Measurements from ENCODE around the gene DSCAML1. TPM values are rescaled to one million over a fixed set of nuclear protein-coding genes. Genes with fewer than 3 reads are reported as not detected.

DSCAML1 gene
- total RNA-seq, 1 donor from 2014 or later: 0.16 TPM

GRCh38 chr11:117435326-117435725, 361.7 kb downstream of the DSCAML1 start:
- no peak for TF ChIP-seq CTCF (IDR thresholded peaks at IDR 0.05; ENCODE audit: insufficient read depth, low read depth, low read length)
- TF ChIP-seq EZH2 (IDR thresholded peaks at IDR 0.05; ENCODE audit: insufficient read depth, low read length): no peak
- H3K27me3 ChIP-seq (ENCODE audit: insufficient read depth, low read length): peaks cover 7% of the 10 kb centered on the region
- H2AFZ ChIP-seq (ENCODE audit: low read depth, low read length): no peak overlapping the region
- FAIRE-seq (no peak), DNase-seq (ENCODE audit: low read depth) (no peak)
- Mint-ChIP-seq H3K4me1 (ENCODE audit: low read depth, unreplicated experiment) (no peaks in the 10 kb centered on the region), H3K4me3 (ENCODE audit: unreplicated experiment) (no peak overlapping the region), H3K27ac (ENCODE audit: unreplicated experiment) (no peak overlapping the region), H3K27me3 (ENCODE audit: low read depth, unreplicated experiment) (peaks cover 34% of the 10 kb centered on the region), H3K36me3 (ENCODE audit: low read depth, unreplicated experiment) (no peaks in the 10 kb centered on the region), H3K9me3 (ENCODE audit: unreplicated experiment) (peaks cover 2% of the 10 kb centered on the region)
- H3K79me2 ChIP-seq (ENCODE audit: insufficient read depth, low read length): no peaks in the 10 kb centered on the region
- no peaks in the 10 kb centered on the region for H4K20me1 ChIP-seq (ENCODE audit: insufficient read depth, low read length)
- no peaks in the 10 kb centered on the region for H3K36me3 ChIP-seq (ENCODE audit: insufficient read depth, low read length)
- no peak overlapping the region for H3K27ac ChIP-seq (ENCODE audit: low read depth, low read length)
- H3K4me1 ChIP-seq (ENCODE audit: insufficient read depth, low read length): no peaks in the 10 kb centered on the region
- no peak overlapping the region for H3K4me2 ChIP-seq (ENCODE audit: low read length)
- H3K9ac ChIP-seq (ENCODE audit: low read length): no peak overlapping the region
- H3K9me3 ChIP-seq (ENCODE audit: insufficient read depth, low read depth, low read length): no peaks in the 10 kb centered on the region
- H3K4me3 ChIP-seq (ENCODE audit: insufficient read depth, low read depth, low read length): no peak overlapping the region

GRCh38 chr11:117434481-117434880, 362.5 kb downstream of the DSCAML1 start:
- TF ChIP-seq EZH2 (IDR thresholded peaks at IDR 0.05; ENCODE audit: insufficient read depth, low read length): no peak
- TF ChIP-seq CTCF (IDR thresholded peaks at IDR 0.05; ENCODE audit: insufficient read depth, low read depth, low read length): no peak
- H2AFZ ChIP-seq (ENCODE audit: low read depth, low read length): no peak overlapping the region
- no peaks in the 10 kb centered on the region for H4K20me1 ChIP-seq (ENCODE audit: insufficient read depth, low read length)
- H3K4me1 ChIP-seq (ENCODE audit: insufficient read depth, low read length): no peaks in the 10 kb centered on the region
- H3K27ac ChIP-seq (ENCODE audit: low read depth, low read length): no peak overlapping the region
- DNase-seq (ENCODE audit: low read depth) (no peak), FAIRE-seq (no peak)
- no peaks in the 10 kb centered on the region for H3K9me3 ChIP-seq (ENCODE audit: insufficient read depth, low read depth, low read length)
- no peaks in the 10 kb centered on the region for H3K36me3 ChIP-seq (ENCODE audit: insufficient read depth, low read length)
- no peak overlapping the region for H3K4me3 ChIP-seq (ENCODE audit: insufficient read depth, low read depth, low read length)
- Mint-ChIP-seq H3K9me3 (ENCODE audit: unreplicated experiment) (peaks cover 2% of the 10 kb centered on the region), H3K4me1 (ENCODE audit: low read depth, unreplicated experiment) (no peaks in the 10 kb centered on the region), H3K36me3 (ENCODE audit: low read depth, unreplicated experiment) (no peaks in the 10 kb centered on the region), H3K27me3 (ENCODE audit: low read depth, unreplicated experiment) (peaks cover 33% of the 10 kb centered on the region), H3K4me3 (ENCODE audit: unreplicated experiment) (no peak overlapping the region), H3K27ac (ENCODE audit: unreplicated experiment) (no peak overlapping the region)
- H3K79me2 ChIP-seq (ENCODE audit: insufficient read depth, low read length): no peaks in the 10 kb centered on the region
- H3K4me2 ChIP-seq (ENCODE audit: low read length): no peak overlapping the region
- peaks cover 7% of the 10 kb centered on the region for H3K27me3 ChIP-seq (ENCODE audit: insufficient read depth, low read length)
- H3K9ac ChIP-seq (ENCODE audit: low read length): no peak overlapping the region

GRCh38 chr11:117433717-117434116, 363.3 kb downstream of the DSCAML1 start:
- DNase-seq (ENCODE audit: low read depth): no peak
- Histone ChIP-seq H3K4me2 (ENCODE audit: low read length) (no peak overlapping the region), H3K27ac (ENCODE audit: low read depth, low read length) (no peak overlapping the region), H4K20me1 (ENCODE audit: insufficient read depth, low read length) (no peaks in the 10 kb centered on the region), H3K79me2 (ENCODE audit: insufficient read depth, low read length) (no peaks in the 10 kb centered on the region), H3K4me3 (ENCODE audit: insufficient read depth, low read depth, low read length) (no peak overlapping the region), H3K9ac (ENCODE audit: low read length) (no peak overlapping the region), H2AFZ (ENCODE audit: low read depth, low read length) (no peak overlapping the region), H3K36me3 (ENCODE audit: insufficient read depth, low read length) (no peaks in the 10 kb centered on the region), H3K4me1 (ENCODE audit: insufficient read depth, low read length) (no peaks in the 10 kb centered on the region), H3K27me3 (ENCODE audit: insufficient read depth, low read length) (peaks cover 7% of the 10 kb centered on the region), H3K9me3 (ENCODE audit: insufficient read depth, low read depth, low read length) (no peaks in the 10 kb centered on the region)
- Mint-ChIP-seq H3K9me3 (ENCODE audit: unreplicated experiment) (peaks cover 2% of the 10 kb centered on the region), H3K27me3 (ENCODE audit: low read depth, unreplicated experiment) (peaks cover 30% of the 10 kb centered on the region), H3K36me3 (ENCODE audit: low read depth, unreplicated experiment) (no peaks in the 10 kb centered on the region), H3K27ac (ENCODE audit: unreplicated experiment) (no peak overlapping the region), H3K4me1 (ENCODE audit: low read depth, unreplicated experiment) (no peaks in the 10 kb centered on the region), H3K4me3 (ENCODE audit: unreplicated experiment) (no peak overlapping the region)
- no peak for FAIRE-seq
- no peak for TF ChIP-seq CTCF (IDR thresholded peaks at IDR 0.05; ENCODE audit: insufficient read depth, low read depth, low read length)
- no peak for TF ChIP-seq EZH2 (IDR thresholded peaks at IDR 0.05; ENCODE audit: insufficient read depth, low read length)
